IMR-90 (cell line): Measurements from ENCODE around the gene UBE2S. TPM values are rescaled to one million over a fixed set of nuclear protein-coding genes. Genes with fewer than 3 reads are reported as not detected.

Experiments
- ATAC-seq: fragments of 200-7000 bp; cut with Tn5 transposase; 2 replicates; pipeline ENCODE4 v1.9.1; 2020; ENCODE audit warnings: low read depth, mild to moderate bottlenecking, moderate library complexity
- BruUV-seq: library from RNA; stranded (reverse); fragments of 400-500 nt; replicated peaks from 2 replicates; lab custom pipeline; 2021; lab: Mats Ljungman, UMichigan
- CTCF ChIA-PET: fragments of 300-600 bp; formaldehyde crosslinking; extraction: SDS; loops from one replicate; lab custom pipeline; 2021; ENCODE audit warnings: antibody characterized with exemption; lab: Yijun Ruan, JAX
- POLR2A ChIA-PET: fragments of 300-600 bp; sonication (Branson Sonifier 250); formaldehyde crosslinking; loops from one replicate; lab custom pipeline; 2022; ENCODE audit warnings: antibody characterized with exemption; ENCODE audit not compliant: unreplicated experiment; lab: Charles Lee
- DNase-seq: peaks from one replicate; pipeline ENCODE4 v3.0.0; 2013
- H2AFZ ChIP-seq: replicated peaks from 2 replicates; pipeline ENCODE3; 2013; ENCODE audit warnings: low read length, mild to moderate bottlenecking; ENCODE audit not compliant: poor library complexity
- H2AK5ac ChIP-seq: 2 replicates; pipeline ENCODE4 v1.6.1; 2013; ENCODE audit warnings: low read depth, low read length, inconsistent platforms
- H2AK9ac ChIP-seq: replicated peaks from 2 replicates; pipeline ENCODE3; 2013; ENCODE audit warnings: mild to moderate bottlenecking, low read depth, low read length, moderate library complexity; ENCODE audit not compliant: poor library complexity
- H2BK120ac ChIP-seq: 2 replicates; pipeline ENCODE4 v1.6.1; 2013; ENCODE audit warnings: low read depth, low read length, inconsistent platforms
- H2BK15ac ChIP-seq: 3 replicates; pipeline ENCODE4 v1.6.1; 2013; ENCODE audit warnings: low read depth, low read length, inconsistent platforms
- H2BK20ac ChIP-seq: 2 replicates; pipeline ENCODE4 v1.6.1; 2013; ENCODE audit warnings: low read depth, mild to moderate bottlenecking, inconsistent platforms, low read length, moderate library complexity
- H2BK5ac ChIP-seq: 2 replicates; pipeline ENCODE4 v1.6.1; 2013; ENCODE audit warnings: mild to moderate bottlenecking, low read depth, low read length, inconsistent platforms; ENCODE audit not compliant: poor library complexity, severe bottlenecking
- H3K14ac ChIP-seq: replicated peaks from 2 replicates; pipeline ENCODE4 v1.6.1; 2013; ENCODE audit warnings: low read depth, low read length, inconsistent platforms
- H3K18ac ChIP-seq: 2 replicates; pipeline ENCODE4 v1.6.1; 2013; ENCODE audit warnings: low read depth, low read length, control low read depth
- H3K23ac ChIP-seq: 2 replicates; pipeline ENCODE4 v1.6.1; 2013; ENCODE audit warnings: low read depth, low read length, inconsistent platforms
- H3K27ac ChIP-seq: 2 replicates; pipeline ENCODE4 v1.5.1; 2013; ENCODE audit warnings: mild to moderate bottlenecking, control low read depth, low read length; ENCODE audit not compliant: insufficient read depth
- H3K27me3 ChIP-seq: 2 replicates; pipeline ENCODE4 v1.6.1; 2013; ENCODE audit warnings: low read length; ENCODE audit not compliant: control insufficient read depth, insufficient read depth
- H3K36me3 ChIP-seq: 2 replicates; pipeline ENCODE4 v1.6.1; 2013; ENCODE audit warnings: low read length, mixed read lengths; ENCODE audit not compliant: control insufficient read depth, insufficient read depth
- H3K4ac ChIP-seq: 2 replicates; pipeline ENCODE4 v1.6.1; 2013; ENCODE audit warnings: low read depth, low read length, inconsistent platforms
- H3K4me1 ChIP-seq: 2 replicates; pipeline ENCODE4 v1.6.1; 2013; ENCODE audit warnings: low read length, mixed read lengths; ENCODE audit not compliant: control insufficient read depth, insufficient read depth
- H3K4me2 ChIP-seq: 2 replicates; pipeline ENCODE4 v1.6.1; 2013; ENCODE audit warnings: low read depth, mild to moderate bottlenecking, control low read depth, low read length, moderate library complexity
- H3K4me3 ChIP-seq: 2 replicates; pipeline ENCODE4 v1.5.1; 2013; ENCODE audit warnings: low read depth, mild to moderate bottlenecking, control low read depth, low read length, moderate library complexity; ENCODE audit not compliant: insufficient read depth
- H3K56ac ChIP-seq: 2 replicates; pipeline ENCODE4 v1.6.1; 2013; ENCODE audit warnings: low read length, inconsistent platforms; ENCODE audit not compliant: insufficient read depth; ENCODE audit errors: extremely low read depth
- H3K79me1 ChIP-seq, 2 experiments: 2 replicates each; pipeline ENCODE4 v1.6.1; 2013; ENCODE audit warnings: low read length in 2 of 2, inconsistent platforms in 1 of 2, low read depth in 1 of 2
- H3K9ac ChIP-seq: 2 replicates; pipeline ENCODE4 v1.6.1; 2013; ENCODE audit warnings: low read depth, low read length, control low read depth
- H3K9me1 ChIP-seq: 2 replicates; pipeline ENCODE4 v1.6.1; 2013; ENCODE audit warnings: low read length, inconsistent platforms; ENCODE audit not compliant: insufficient read depth
- H3K9me3 ChIP-seq: 2 replicates; pipeline ENCODE4 v1.6.1; 2013; ENCODE audit warnings: low read length; ENCODE audit not compliant: control insufficient read depth, insufficient read depth
- H4K20me1 ChIP-seq: 2 replicates; pipeline ENCODE4 v1.6.1; 2013; ENCODE audit warnings: low read length, inconsistent platforms; ENCODE audit not compliant: insufficient read depth
- H4K5ac ChIP-seq: 2 replicates; pipeline ENCODE4 v1.6.1; 2013; ENCODE audit warnings: mild to moderate bottlenecking, low read depth, low read length, control low read depth
- H4K8ac ChIP-seq, 2 experiments: 2 replicates each; pipeline ENCODE4 v1.6.1; 2013; ENCODE audit warnings: low read depth in 2 of 2, low read length in 2 of 2, control low read depth in 1 of 2, inconsistent platforms in 1 of 2
- H4K91ac ChIP-seq: 2 replicates; pipeline ENCODE4 v1.6.1; 2013; ENCODE audit warnings: low read depth, low read length, inconsistent platforms; ENCODE audit not compliant: insufficient read depth
- BHLHE40 ChIP-seq: fragments of 150-350 bp; IDR thresholded peaks from 2 replicates; pipeline ENCODE4 v1.6.1; 2016; ENCODE audit warnings: mild to moderate bottlenecking, low read depth, low read length
- CEBPB ChIP-seq: IDR thresholded peaks from 2 replicates; pipeline ENCODE4 v1.6.1; 2012; ENCODE audit warnings: low read depth, low read length, improper control_type of control experiment
- CHD1 ChIP-seq: IDR thresholded peaks from 2 replicates; pipeline ENCODE4 v1.6.1; 2012; ENCODE audit warnings: low read depth, low read length, improper control_type of control experiment
- FOS ChIP-seq: fragments of 150-350 bp; IDR thresholded peaks from 2 replicates; pipeline ENCODE4 v1.6.1; 2016; ENCODE audit warnings: low read depth, low read length
- MAFK ChIP-seq: IDR thresholded peaks from 2 replicates; pipeline ENCODE4 v1.6.1; 2012; ENCODE audit warnings: low read depth, low read length, improper control_type of control experiment
- MAZ ChIP-seq: IDR thresholded peaks from 2 replicates; pipeline ENCODE4 v1.6.1; 2012; ENCODE audit warnings: low read depth, mild to moderate bottlenecking, low read length, improper control_type of control experiment, moderate library complexity, borderline replicate concordance
- MXI1 ChIP-seq: IDR thresholded peaks from 2 replicates; pipeline ENCODE4 v1.6.1; 2012; ENCODE audit warnings: low read depth, mild to moderate bottlenecking, low read length, moderate library complexity, borderline replicate concordance
- NFE2L2 ChIP-seq: fragments of 150-350 bp; IDR thresholded peaks from 2 replicates; pipeline ENCODE4 v1.6.1; 2016; ENCODE audit warnings: low read depth, mild to moderate bottlenecking, low read length
- POLR2A ChIP-seq: IDR thresholded peaks from 2 replicates; pipeline ENCODE4 v1.6.1; 2012; ENCODE audit warnings: mild to moderate bottlenecking, low read depth, low read length
- RAD21 ChIP-seq: IDR thresholded peaks from 2 replicates; pipeline ENCODE4 v1.6.1; 2012; ENCODE audit warnings: low read length, improper control_type of control experiment
- RCOR1 ChIP-seq: IDR thresholded peaks from 2 replicates; pipeline ENCODE4 v1.6.1; 2012; ENCODE audit warnings: mild to moderate bottlenecking, low read length, improper control_type of control experiment; ENCODE audit not compliant: insufficient replicate concordance
- RFX5 ChIP-seq: IDR thresholded peaks from 2 replicates; pipeline ENCODE4 v1.8.0; 2012; ENCODE audit warnings: low read depth, mild to moderate bottlenecking, low read length, moderate library complexity
- SMC3 ChIP-seq: fragments of 150-350 bp; IDR thresholded peaks from 2 replicates; pipeline ENCODE4 v1.6.1; 2016; ENCODE audit warnings: low read depth, mild to moderate bottlenecking, antibody characterized with exemption, low read length, moderate library complexity
- WGBS, 2 experiments: methylation state at CpG; one replicate each; pipeline versions ENCODE4 v1.1.5 to v1.1.7; 2013; ENCODE audit warnings: missing lambda C conversion rate in 2 of 2; ENCODE audit not compliant: insufficient read length in 1 of 2; ENCODE audit errors: extremely low coverage in 2 of 2; 5-methylcytosine and 5-hydroxymethylcytosine counted together
- dilution Hi-C: fragments of 300-500 bp; cut with HindIII; formaldehyde crosslinking; loops from one replicate; pipeline ENCODE4 v1.14.3; 2018; ENCODE audit warnings: low sequenced_read_pairs; ENCODE audit not compliant: unreplicated experiment
- in situ Hi-C: fragments of 300-500 bp; cut with MboI; formaldehyde crosslinking; loops from 3 replicates; pipeline ENCODE4 v1.14.3; 2019; ENCODE audit warnings: low sequenced_read_pairs, inconsistent platforms, mixed read lengths
- intact Hi-C: fragments of 100-400 bp; cut with micrococcal nuclease; formaldehyde crosslinking; loops from 2 replicates; pipeline ENCODE4 v1.10.0; 2022
- polyA plus RNA-seq, 3 experiments: library from polyadenylated mRNA; depleted of rRNA; stranded (reverse); fragments of >200 nt; gene quantifications; 2 replicates each; pipeline ENCODE4 v1.2.3, GENCODE V29; 2012; ENCODE audit warnings: low replicate concordance in 1 of 3
- total RNA-seq: library from RNA; depleted of rRNA; stranded (reverse); fragments of >200 nt; gene quantifications from 2 replicates; pipeline ENCODE4 v1.2.3, GENCODE V29; 2012
- TF ChIP-seq, protein P1 (sequence below): fragments of 150-350 bp; IDR thresholded peaks from 2 replicates; pipeline ENCODE4 v1.6.1; 2016; ENCODE audit warnings: low read depth, mild to moderate bottlenecking, low read length, moderate library complexity, borderline replicate concordance
- TF ChIP-seq, protein P2 (sequence below): conservative IDR thresholded peaks from 2 replicates; pipeline ENCODE4 v1.5.1; 2012; ENCODE audit warnings: mild to moderate bottlenecking, low read depth, low read length, improper control_type of control experiment

The UBE2S gene
- total and polyA plus RNA-seq, 2 of the 4 experiments (the other 2 are of a cell fraction) = 69.5 to 104 TPM

DNA sequence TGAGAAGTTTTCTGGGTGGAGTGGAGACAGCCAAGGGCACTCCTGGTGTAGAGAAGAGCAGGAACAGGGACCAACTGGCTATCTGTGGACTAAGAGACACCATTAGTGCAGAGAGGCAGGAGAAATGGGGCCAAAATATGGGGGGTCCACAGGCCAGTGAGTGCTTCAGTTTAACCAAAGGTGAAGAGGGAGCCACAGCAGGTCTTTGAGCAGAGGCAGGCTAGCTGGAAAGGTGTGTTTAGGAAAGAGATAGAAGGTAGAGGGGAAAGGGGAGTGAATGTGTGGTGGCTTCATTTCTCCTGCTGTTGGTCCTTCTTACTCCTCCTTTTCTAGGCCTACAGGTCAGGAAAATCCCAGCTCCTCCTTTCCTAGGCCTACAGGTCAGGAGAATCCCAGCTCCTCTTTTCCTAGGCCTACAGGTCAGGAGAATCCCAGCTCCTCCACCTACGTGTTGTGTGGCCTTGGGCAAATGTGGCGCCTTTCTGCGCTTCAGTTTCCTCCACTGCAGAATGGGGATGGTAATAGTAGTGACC, 25.0 kb downstream of the UBE2S start:
- Histone ChIP-seq H3K4me1 (peaks cover 18% of the 10 kb centered on the region), H3K4me2 (no peak overlapping the region), H3K27me3 (no peaks in the 10 kb centered on the region), H3K9me3 (no peaks in the 10 kb centered on the region), H3K4ac (no peak overlapping the region), H2BK5ac (no peak overlapping the region), H4K8ac (peak overlapping the region in 1 of 2 experiments; percentile 79; a peak in 1 of 4 replicates), H2BK15ac (no peak overlapping the region), H4K5ac (no peak overlapping the region), H3K56ac (no peak overlapping the region), H4K91ac (no peak overlapping the region), H3K18ac (no peak overlapping the region), H2AK5ac (peak overlapping the region; percentile 7; the same call in 1 of the 2 replicates), H2BK20ac (no peak overlapping the region), H3K14ac (no peak overlapping the region), H2AK9ac (no peak overlapping the region), H3K79me1 (peaks cover 14 to 22% of the 10 kb centered on the region in 2 experiments; a peak in 3 of 4 replicates), H3K23ac (no peak overlapping the region; the same call in 1 of the 2 replicates), H3K27ac (no peak overlapping the region), H3K9ac (no peak overlapping the region), H2AFZ (no peak overlapping the region), H4K20me1 (peaks cover 19% of the 10 kb centered on the region), H2BK120ac (no peak overlapping the region), H3K36me3 (peaks cover 12% of the 10 kb centered on the region), H3K4me3 (no peak overlapping the region), H3K9me1 (0 out of 2 replicates have a peak, but pooled peaks cover 4% of the 10 kb centered on the region)
- no peak for DNase-seq
- in situ Hi-C loops = loop anchor here (10.0 kb wide), 1 partner anchor 88 kb away; no protein-coding TSS in a partner anchor
- BruUV-seq = no TSS peak
- WGBS, 2 experiments = no CpG with 5 or more reads among the region's 3 CpGs
- no peak for ATAC-seq
- TF ChIP-seq RCOR1 = no peak
- no peak for TF ChIP-seq FOS
- no peak for TF ChIP-seq SMC3
- TF ChIP-seq, protein P1, sequence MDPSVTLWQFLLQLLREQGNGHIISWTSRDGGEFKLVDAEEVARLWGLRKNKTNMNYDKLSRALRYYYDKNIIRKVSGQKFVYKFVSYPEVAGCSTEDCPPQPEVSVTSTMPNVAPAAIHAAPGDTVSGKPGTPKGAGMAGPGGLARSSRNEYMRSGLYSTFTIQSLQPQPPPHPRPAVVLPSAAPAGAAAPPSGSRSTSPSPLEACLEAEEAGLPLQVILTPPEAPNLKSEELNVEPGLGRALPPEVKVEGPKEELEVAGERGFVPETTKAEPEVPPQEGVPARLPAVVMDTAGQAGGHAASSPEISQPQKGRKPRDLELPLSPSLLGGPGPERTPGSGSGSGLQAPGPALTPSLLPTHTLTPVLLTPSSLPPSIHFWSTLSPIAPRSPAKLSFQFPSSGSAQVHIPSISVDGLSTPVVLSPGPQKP = no peak
- TF ChIP-seq CHD1 = no peak
- TF ChIP-seq MAFK = no peak
- no peak for TF ChIP-seq POLR2A
- no peak for TF ChIP-seq NFE2L2
- no peak for TF ChIP-seq RFX5
- no peak for TF ChIP-seq CEBPB
- TF ChIP-seq, protein P2, sequence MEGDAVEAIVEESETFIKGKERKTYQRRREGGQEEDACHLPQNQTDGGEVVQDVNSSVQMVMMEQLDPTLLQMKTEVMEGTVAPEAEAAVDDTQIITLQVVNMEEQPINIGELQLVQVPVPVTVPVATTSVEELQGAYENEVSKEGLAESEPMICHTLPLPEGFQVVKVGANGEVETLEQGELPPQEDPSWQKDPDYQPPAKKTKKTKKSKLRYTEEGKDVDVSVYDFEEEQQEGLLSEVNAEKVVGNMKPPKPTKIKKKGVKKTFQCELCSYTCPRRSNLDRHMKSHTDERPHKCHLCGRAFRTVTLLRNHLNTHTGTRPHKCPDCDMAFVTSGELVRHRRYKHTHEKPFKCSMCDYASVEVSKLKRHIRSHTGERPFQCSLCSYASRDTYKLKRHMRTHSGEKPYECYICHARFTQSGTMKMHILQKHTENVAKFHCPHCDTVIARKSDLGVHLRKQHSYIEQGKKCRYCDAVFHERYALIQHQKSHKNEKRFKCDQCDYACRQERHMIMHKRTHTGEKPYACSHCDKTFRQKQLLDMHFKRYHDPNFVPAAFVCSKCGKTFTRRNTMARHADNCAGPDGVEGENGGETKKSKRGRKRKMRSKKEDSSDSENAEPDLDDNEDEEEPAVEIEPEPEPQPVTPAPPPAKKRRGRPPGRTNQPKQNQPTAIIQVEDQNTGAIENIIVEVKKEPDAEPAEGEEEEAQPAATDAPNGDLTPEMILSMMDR = no peak
- no peak for TF ChIP-seq MXI1
- no peak for TF ChIP-seq RAD21
- no peak for TF ChIP-seq MAZ
- no peak for TF ChIP-seq BHLHE40
- dilution Hi-C loops = no loop called here
- intact Hi-C loops = no loop called here
- POLR2A ChIA-PET = interaction anchor here (0.6 kb wide), 1 partner anchor 85 kb away, joined by 11 read pairs; no protein-coding TSS in a partner anchor
- CTCF ChIA-PET = no interaction called here
